ENCODE results near the gene TAF4B.

DNA sequence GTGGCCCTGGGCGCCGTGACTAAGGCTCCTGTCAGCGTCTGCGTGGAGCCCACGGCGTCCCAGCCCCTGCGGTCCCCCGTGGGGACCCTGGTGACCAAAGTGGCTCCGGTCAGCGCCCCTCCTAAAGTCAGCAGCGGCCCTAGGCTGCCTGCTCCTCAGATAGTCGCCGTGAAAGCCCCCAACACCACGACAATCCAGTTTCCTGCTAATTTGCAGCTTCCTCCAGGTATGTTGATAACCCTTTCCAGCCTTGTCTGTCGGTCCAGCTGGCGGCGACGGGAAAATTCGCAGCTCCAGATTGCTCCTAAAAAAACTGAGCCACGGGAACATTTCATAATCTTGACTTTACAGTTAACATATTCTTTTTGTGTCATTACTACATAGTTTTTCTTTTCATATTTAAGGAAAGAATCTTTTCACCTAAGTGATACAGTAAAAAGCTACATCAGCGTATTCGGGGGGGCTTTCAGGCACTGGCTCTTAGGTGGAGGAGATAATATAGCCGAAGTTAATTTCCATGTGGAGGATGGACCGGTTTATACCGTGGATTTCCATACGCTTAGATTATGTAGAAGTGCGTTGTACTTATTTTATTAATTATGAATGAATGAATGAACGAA, 916 bp downstream of the TAF4B start:
- TF ChIP-seq, protein P1, sequence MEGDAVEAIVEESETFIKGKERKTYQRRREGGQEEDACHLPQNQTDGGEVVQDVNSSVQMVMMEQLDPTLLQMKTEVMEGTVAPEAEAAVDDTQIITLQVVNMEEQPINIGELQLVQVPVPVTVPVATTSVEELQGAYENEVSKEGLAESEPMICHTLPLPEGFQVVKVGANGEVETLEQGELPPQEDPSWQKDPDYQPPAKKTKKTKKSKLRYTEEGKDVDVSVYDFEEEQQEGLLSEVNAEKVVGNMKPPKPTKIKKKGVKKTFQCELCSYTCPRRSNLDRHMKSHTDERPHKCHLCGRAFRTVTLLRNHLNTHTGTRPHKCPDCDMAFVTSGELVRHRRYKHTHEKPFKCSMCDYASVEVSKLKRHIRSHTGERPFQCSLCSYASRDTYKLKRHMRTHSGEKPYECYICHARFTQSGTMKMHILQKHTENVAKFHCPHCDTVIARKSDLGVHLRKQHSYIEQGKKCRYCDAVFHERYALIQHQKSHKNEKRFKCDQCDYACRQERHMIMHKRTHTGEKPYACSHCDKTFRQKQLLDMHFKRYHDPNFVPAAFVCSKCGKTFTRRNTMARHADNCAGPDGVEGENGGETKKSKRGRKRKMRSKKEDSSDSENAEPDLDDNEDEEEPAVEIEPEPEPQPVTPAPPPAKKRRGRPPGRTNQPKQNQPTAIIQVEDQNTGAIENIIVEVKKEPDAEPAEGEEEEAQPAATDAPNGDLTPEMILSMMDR (IDR thresholded peaks at IDR 0.05; ENCODE audit: low read length): no peak
- no peak for TF ChIP-seq EZH2 (IDR thresholded peaks at IDR 0.05; ENCODE audit: borderline replicate concordance, low read length)

Data from OCI-LY1 (cell line).